PFSK-1 (cell line): ENCODE measurements around the gene ADGRL2.

Experiments
- FOXP2 ChIP-seq: optimal IDR thresholded peaks from 2 replicates; pipeline ENCODE3; 2011; ENCODE audit warnings: borderline replicate concordance, control low read depth, inconsistent platforms; ENCODE audit not compliant: insufficient read depth; ENCODE audit errors: extremely low read length, extremely low read depth
- POLR2AphosphoS5 ChIP-seq: IDR thresholded peaks from 2 replicates; pipeline ENCODE4 v1.6.1; 2012; ENCODE audit warnings: low read depth, mild to moderate bottlenecking, control low read depth, low read length, moderate library complexity
- REST ChIP-seq, 2 experiments: IDR thresholded peaks; 2 replicates each; pipeline versions ENCODE4 v1.6.1 to v1.8.0; 2011 to 2012; ENCODE audit warnings: low read depth in 2 of 2, low read length in 2 of 2, control low read depth in 1 of 2, inconsistent platforms in 1 of 2, mild to moderate bottlenecking in 1 of 2, moderate library complexity in 1 of 2; ENCODE audit not compliant: insufficient read depth in 1 of 2
- SIN3A ChIP-seq: IDR thresholded peaks from 2 replicates; pipeline ENCODE4 v1.6.1; 2012; ENCODE audit warnings: mild to moderate bottlenecking, low read length, moderate library complexity, borderline replicate concordance; ENCODE audit not compliant: insufficient read depth
- TAF1 ChIP-seq: IDR thresholded peaks from 2 replicates; pipeline ENCODE4 v1.6.1; 2012; ENCODE audit warnings: low read length, control low read depth, borderline replicate concordance; ENCODE audit not compliant: insufficient read depth

ADGRL2 gene

GRCh38 chr1:81976539-81976938 is 175.8 kb downstream of the ADGRL2 start:
- TF ChIP-seq FOXP2 (no peak), REST (IDR thresholded peaks at IDR 0.05; ENCODE audit: insufficient read depth in 1 of 2, low read depth in 2 of 2, low read length in 2 of 2) (no peak), POLR2AphosphoS5 (no peak), TAF1 (no peak), SIN3A (no peak)

DNA sequence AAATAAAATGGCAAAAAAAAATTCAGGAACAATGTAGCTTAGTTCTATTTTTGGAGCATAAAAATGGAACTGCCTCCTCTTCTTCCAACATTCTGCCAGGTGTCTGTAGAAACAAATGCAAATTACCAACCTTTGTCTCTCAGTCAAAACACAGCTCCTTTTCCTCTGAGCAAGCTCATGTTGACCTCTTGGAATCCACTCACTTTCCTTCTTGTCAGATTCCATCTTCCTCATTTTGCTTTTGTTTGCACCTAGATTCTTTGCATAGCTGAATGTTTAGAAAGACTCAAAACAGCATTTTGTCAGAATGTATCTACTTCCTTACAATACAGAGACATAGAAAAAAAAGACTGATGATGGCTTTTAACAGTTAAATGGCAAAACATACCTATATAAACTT is 178.2 kb downstream of the ADGRL2 start:
- TF ChIP-seq REST (IDR thresholded peaks at IDR 0.05; ENCODE audit: insufficient read depth in 1 of 2, low read depth in 2 of 2, low read length in 2 of 2) (no peak), SIN3A (no peak), FOXP2 (no peak), POLR2AphosphoS5 (no peak), TAF1 (no peak)

DNA sequence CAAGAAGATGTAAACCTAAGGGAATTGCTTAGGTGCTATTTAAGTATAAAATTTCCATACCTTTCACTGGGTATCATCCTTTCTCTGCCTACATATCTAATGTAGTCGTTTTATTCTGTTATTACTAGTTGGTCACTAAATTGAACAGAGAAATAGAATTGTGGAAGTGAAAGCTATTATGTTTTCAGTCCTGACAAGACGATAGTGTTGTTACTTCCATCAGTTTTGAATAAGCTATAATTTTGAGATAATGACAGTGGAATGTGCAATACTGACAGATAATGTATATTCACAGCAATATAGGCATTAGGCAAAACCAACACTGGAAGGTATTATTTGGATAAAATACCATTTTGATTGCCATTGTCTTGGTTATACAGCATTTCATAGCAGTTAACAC is 181.8 kb downstream of the ADGRL2 start:
- no peak for TF ChIP-seq POLR2AphosphoS5
- no peak for TF ChIP-seq REST (IDR thresholded peaks at IDR 0.05; ENCODE audit: insufficient read depth in 1 of 2, low read depth in 2 of 2, low read length in 2 of 2)
- TF ChIP-seq TAF1 = no peak
- TF ChIP-seq SIN3A = no peak
- no peak for TF ChIP-seq FOXP2

DNA sequence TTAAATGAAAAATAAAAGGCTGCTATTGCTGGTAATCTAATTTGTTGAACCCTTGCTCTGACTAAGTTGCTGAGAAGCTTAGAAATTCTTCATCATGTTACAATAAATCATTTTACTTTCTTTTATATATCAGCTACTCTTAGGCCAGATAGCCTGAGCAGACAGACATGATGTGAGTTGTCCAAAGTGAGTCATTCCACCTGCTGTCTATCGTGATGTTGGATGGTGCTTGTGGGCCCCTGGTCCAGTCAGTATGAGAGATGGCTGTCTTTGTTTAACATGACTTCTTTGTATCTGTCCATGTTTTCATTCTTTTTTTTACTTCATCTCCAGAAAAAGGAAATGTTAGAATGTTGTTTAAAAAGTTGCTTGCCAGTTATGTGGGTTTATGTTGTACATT is 188.8 kb downstream of the ADGRL2 start:
- no peak for TF ChIP-seq SIN3A
- no peak for TF ChIP-seq REST (IDR thresholded peaks at IDR 0.05; ENCODE audit: insufficient read depth in 1 of 2, low read depth in 2 of 2, low read length in 2 of 2)
- TF ChIP-seq TAF1 = no peak
- TF ChIP-seq FOXP2 = no peak
- TF ChIP-seq POLR2AphosphoS5 = no peak

DNA sequence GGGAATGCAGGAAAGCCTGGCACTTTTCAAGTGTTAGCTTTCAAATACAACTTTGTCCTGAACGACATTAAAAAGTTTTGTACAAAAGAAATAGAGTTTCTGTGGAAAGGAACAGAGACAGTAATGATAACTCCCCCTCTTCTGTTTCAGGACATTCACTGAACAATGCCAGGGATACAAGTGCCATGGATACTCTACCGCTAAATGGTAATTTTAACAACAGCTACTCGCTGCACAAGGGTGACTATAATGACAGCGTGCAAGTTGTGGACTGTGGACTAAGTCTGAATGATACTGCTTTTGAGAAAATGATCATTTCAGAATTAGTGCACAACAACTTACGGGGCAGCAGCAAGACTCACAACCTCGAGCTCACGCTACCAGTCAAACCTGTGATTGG is 189.5 kb downstream of the ADGRL2 start:
- TF ChIP-seq SIN3A (no peak), REST (IDR thresholded peaks at IDR 0.05; ENCODE audit: insufficient read depth in 1 of 2, low read depth in 2 of 2, low read length in 2 of 2) (no peak), FOXP2 (no peak), TAF1 (no peak), POLR2AphosphoS5 (no peak)
